Measurements from ENCODE around the gene ST6GALNAC4.

Gene ST6GALNAC4

GRCh38 chr9:127884976-127885490, 31.8 kb downstream of the ST6GALNAC4 start:
- TF ChIP-seq, protein P1, sequence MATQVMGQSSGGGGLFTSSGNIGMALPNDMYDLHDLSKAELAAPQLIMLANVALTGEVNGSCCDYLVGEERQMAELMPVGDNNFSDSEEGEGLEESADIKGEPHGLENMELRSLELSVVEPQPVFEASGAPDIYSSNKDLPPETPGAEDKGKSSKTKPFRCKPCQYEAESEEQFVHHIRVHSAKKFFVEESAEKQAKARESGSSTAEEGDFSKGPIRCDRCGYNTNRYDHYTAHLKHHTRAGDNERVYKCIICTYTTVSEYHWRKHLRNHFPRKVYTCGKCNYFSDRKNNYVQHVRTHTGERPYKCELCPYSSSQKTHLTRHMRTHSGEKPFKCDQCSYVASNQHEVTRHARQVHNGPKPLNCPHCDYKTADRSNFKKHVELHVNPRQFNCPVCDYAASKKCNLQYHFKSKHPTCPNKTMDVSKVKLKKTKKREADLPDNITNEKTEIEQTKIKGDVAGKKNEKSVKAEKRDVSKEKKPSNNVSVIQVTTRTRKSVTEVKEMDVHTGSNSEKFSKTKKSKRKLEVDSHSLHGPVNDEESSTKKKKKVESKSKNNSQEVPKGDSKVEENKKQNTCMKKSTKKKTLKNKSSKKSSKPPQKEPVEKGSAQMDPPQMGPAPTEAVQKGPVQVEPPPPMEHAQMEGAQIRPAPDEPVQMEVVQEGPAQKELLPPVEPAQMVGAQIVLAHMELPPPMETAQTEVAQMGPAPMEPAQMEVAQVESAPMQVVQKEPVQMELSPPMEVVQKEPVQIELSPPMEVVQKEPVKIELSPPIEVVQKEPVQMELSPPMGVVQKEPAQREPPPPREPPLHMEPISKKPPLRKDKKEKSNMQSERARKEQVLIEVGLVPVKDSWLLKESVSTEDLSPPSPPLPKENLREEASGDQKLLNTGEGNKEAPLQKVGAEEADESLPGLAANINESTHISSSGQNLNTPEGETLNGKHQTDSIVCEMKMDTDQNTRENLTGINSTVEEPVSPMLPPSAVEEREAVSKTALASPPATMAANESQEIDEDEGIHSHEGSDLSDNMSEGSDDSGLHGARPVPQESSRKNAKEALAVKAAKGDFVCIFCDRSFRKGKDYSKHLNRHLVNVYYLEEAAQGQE (IDR thresholded peaks at IDR 0.05; ENCODE audit: insufficient read depth in 1 of 2, low read depth in 2 of 2, low read length in 2 of 2), result no peak
- no peak for TF ChIP-seq FOXP2 (optimal IDR thresholded peaks at IDR 0.05; ENCODE audit: borderline replicate concordance, extremely low read depth, extremely low read length, insufficient read depth)
- TF ChIP-seq TAF1 (IDR thresholded peaks at IDR 0.05; ENCODE audit: borderline replicate concordance, insufficient read depth, low read length), result no peak
- no peak for TF ChIP-seq POLR2AphosphoS5 (IDR thresholded peaks at IDR 0.05; ENCODE audit: low read depth, low read length)
- no peak for TF ChIP-seq SIN3A (IDR thresholded peaks at IDR 0.05; ENCODE audit: borderline replicate concordance, insufficient read depth, low read length)

GRCh38 chr9:127884427-127884911, 32.4 kb downstream of the ST6GALNAC4 start:
- TF ChIP-seq FOXP2 (optimal IDR thresholded peaks at IDR 0.05; ENCODE audit: borderline replicate concordance, extremely low read depth, extremely low read length, insufficient read depth), result no peak
- no peak for TF ChIP-seq TAF1 (IDR thresholded peaks at IDR 0.05; ENCODE audit: borderline replicate concordance, insufficient read depth, low read length)

- TF ChIP-seq POLR2AphosphoS5 (IDR thresholded peaks at IDR 0.05; ENCODE audit: low read depth, low read length) (no peak), FOXP2 (optimal IDR thresholded peaks at IDR 0.05; ENCODE audit: borderline replicate concordance, extremely low read depth, extremely low read length, insufficient read depth) (no peak), TAF1 (IDR thresholded peaks at IDR 0.05; ENCODE audit: borderline replicate concordance, insufficient read depth, low read length) (no peak), SIN3A (IDR thresholded peaks at IDR 0.05; ENCODE audit: borderline replicate concordance, insufficient read depth, low read length) (no peak)
- TF ChIP-seq, protein P1 (IDR thresholded peaks at IDR 0.05; ENCODE audit: insufficient read depth in 1 of 2, low read depth in 2 of 2, low read length in 2 of 2), result no peak
These were observed 32.9 kb downstream of the ST6GALNAC4 start for GRCh38 chr9:127883959-127884358.

- TF ChIP-seq POLR2AphosphoS5 (IDR thresholded peaks at IDR 0.05; ENCODE audit: low read depth, low read length) (no peak), FOXP2 (optimal IDR thresholded peaks at IDR 0.05; ENCODE audit: borderline replicate concordance, extremely low read depth, extremely low read length, insufficient read depth) (no peak), TAF1 (IDR thresholded peaks at IDR 0.05; ENCODE audit: borderline replicate concordance, insufficient read depth, low read length) (no peak)
- TF ChIP-seq, protein P1 (IDR thresholded peaks at IDR 0.05; ENCODE audit: insufficient read depth in 1 of 2, low read depth in 2 of 2, low read length in 2 of 2), result no peak
These were observed 36.7 kb downstream of the ST6GALNAC4 start for GRCh38 chr9:127880143-127880542.

DNA sequence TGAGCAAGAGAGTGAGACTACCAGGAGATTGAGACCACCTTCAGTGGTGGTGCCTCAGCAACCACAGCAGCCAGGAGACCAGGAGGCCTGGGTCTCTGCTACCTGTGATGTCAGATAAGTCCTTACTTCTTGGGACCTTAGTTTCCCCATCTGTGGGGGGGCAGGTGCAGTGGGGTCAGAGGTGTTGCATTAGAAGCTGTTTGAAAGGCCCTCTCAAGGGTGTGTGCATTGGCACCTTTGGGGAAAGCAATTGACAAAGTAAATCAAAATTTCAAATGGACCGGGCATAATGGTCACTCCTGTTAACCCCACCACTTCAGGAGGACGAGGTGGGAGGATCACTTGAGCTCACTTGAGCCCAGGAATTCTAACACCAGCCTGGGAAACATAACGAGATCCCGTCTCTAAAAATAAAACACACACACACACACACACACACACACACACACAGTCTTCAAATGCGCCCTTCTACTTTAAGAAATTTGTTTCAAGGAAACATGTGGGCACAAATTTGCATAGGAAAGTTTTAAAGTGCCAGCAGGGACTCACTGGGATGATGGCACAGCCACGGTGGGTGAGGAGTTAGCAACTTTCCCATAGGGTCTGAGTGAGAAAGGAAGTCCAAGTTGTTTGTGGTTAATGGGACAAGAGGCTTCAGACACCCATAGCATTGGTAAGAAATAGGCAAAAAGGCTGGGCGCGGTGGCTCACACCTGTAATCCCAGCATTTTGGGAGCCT, 38.0 kb downstream of the ST6GALNAC4 start:
- TF ChIP-seq, protein P1 (IDR thresholded peaks at IDR 0.05; ENCODE audit: insufficient read depth in 1 of 2, low read depth in 2 of 2, low read length in 2 of 2), result no peak
- TF ChIP-seq FOXP2 (optimal IDR thresholded peaks at IDR 0.05; ENCODE audit: borderline replicate concordance, extremely low read depth, extremely low read length, insufficient read depth), result no peak

Data from PFSK-1 (cell line).